HL-60 (cell line): ENCODE results near the gene LRBA.
"Not testable (repeated sequence)": the region's sequence is repeated elsewhere in the genome, so short reads cannot be mapped to it uniquely, and the experiment has no call there.

ENCODE experiments used
- CTCF ChIP-seq: IDR thresholded peaks from one replicate; pipeline ENCODE4 v1.5.1; 2011; ENCODE audit warnings: low read length, control low read depth, inconsistent platforms; ENCODE audit not compliant: insufficient read depth
- POLR2AphosphoS5 ChIP-seq: IDR thresholded peaks from 2 replicates; pipeline ENCODE4 v1.6.1; 2012; ENCODE audit warnings: low read depth

GRCh38 chr4:150537911-150538310 is 477.2 kb downstream of the LRBA start:
- not testable (repeated sequence) for TF ChIP-seq CTCF, POLR2AphosphoS5
